WTC11 (cell line): ENCODE measurements around the gene FAM227A. TPM values are rescaled to one million over a fixed set of nuclear protein-coding genes. Genes with fewer than 3 reads are reported as not detected.

Experiments used
- E2F1 ChIP-seq: sonication (generic); formaldehyde crosslinking; IDR thresholded peaks from 2 replicates; pipeline ENCODE4 v1.8.0; 2022; ENCODE audit warnings: mild to moderate bottlenecking, missing genetic modification reagents
- E2F4 ChIP-seq: sonication (generic); formaldehyde crosslinking; IDR thresholded peaks from 2 replicates; pipeline ENCODE4 v1.8.1; 2022; ENCODE audit warnings: low read depth, mild to moderate bottlenecking, moderate library complexity, missing genetic modification reagents, borderline replicate concordance
- ELF4 ChIP-seq: sonication (generic); formaldehyde crosslinking; IDR thresholded peaks from 2 replicates; pipeline ENCODE4 v1.8.1; 2022; ENCODE audit warnings: low read depth, mild to moderate bottlenecking, moderate library complexity, missing genetic modification reagents
- GRHL2 ChIP-seq: fragments of 250-450 bp; sonication (Bioruptor Pico); IDR thresholded peaks from 2 replicates; pipeline ENCODE4 v1.8.0; 2022; ENCODE audit warnings: mild to moderate bottlenecking, moderate library complexity; ENCODE audit not compliant: insufficient replicate concordance, severe bottlenecking
- GTF2I ChIP-seq: fragments of 250-450 bp; sonication (Bioruptor Pico); conservative IDR thresholded peaks from 2 replicates; pipeline ENCODE4 v1.4.0; 2021; ENCODE audit warnings: mild to moderate bottlenecking
- IRF1 ChIP-seq: sonication (generic); formaldehyde crosslinking; IDR thresholded peaks from 2 replicates; pipeline ENCODE4 v1.8.0; 2023; ENCODE audit warnings: missing genetic modification reagents
- JAZF1 ChIP-seq: fragments of 250-450 bp; sonication (Bioruptor Pico); IDR thresholded peaks from 2 replicates; pipeline ENCODE4 v1.9.0; 2021; ENCODE audit warnings: moderate library complexity, mild to moderate bottlenecking, inconsistent platforms
- MYBL2 ChIP-seq: sonication (generic); formaldehyde crosslinking; IDR thresholded peaks from 2 replicates; pipeline ENCODE4 v1.8.1; 2023; ENCODE audit warnings: mild to moderate bottlenecking, moderate library complexity, missing genetic modification reagents
- NFYB ChIP-seq: sonication (generic); formaldehyde crosslinking; conservative IDR thresholded peaks from 2 replicates; pipeline ENCODE4 v1.8.0; 2022; ENCODE audit warnings: low read depth, missing genetic modification reagents
- NR1H2 ChIP-seq: sonication (generic); formaldehyde crosslinking; IDR thresholded peaks from 2 replicates; pipeline ENCODE4 v1.9.0; 2021; ENCODE audit warnings: mild to moderate bottlenecking, moderate library complexity, missing genetic modification reagents
- NR3C1 ChIP-seq: sonication (generic); formaldehyde crosslinking; conservative IDR thresholded peaks from 2 replicates; pipeline ENCODE4 v1.8.1; 2023; ENCODE audit warnings: low read depth, mild to moderate bottlenecking, missing genetic modification reagents
- OVOL2 ChIP-seq: fragments of 250-450 bp; sonication (Bioruptor Pico); IDR thresholded peaks from 2 replicates; pipeline ENCODE4 v1.9.0; 2021; ENCODE audit warnings: mild to moderate bottlenecking, borderline replicate concordance
- PRDM15 ChIP-seq: sonication (generic); formaldehyde crosslinking; IDR thresholded peaks from 2 replicates; pipeline ENCODE4 v1.8.0; 2022; ENCODE audit warnings: missing genetic modification reagents
- PREB ChIP-seq: sonication (generic); formaldehyde crosslinking; IDR thresholded peaks from 2 replicates; pipeline ENCODE4 v1.8.1; 2022; ENCODE audit warnings: mild to moderate bottlenecking, missing genetic modification reagents, moderate library complexity, borderline replicate concordance
- RELA ChIP-seq: sonication (generic); formaldehyde crosslinking; IDR thresholded peaks from 2 replicates; pipeline ENCODE4 v1.8.1; 2022; ENCODE audit warnings: missing genetic modification reagents, mild to moderate bottlenecking, borderline replicate concordance
- ZNF396 ChIP-seq: fragments of 250-450 bp; sonication (Bioruptor Pico); IDR thresholded peaks from 2 replicates; pipeline ENCODE4 v1.8.0; 2021; ENCODE audit warnings: mild to moderate bottlenecking, moderate library complexity, borderline replicate concordance
- ZNF512 ChIP-seq: sonication (generic); formaldehyde crosslinking; IDR thresholded peaks from 2 replicates; pipeline ENCODE4 v1.8.1; 2022; ENCODE audit warnings: missing genetic modification reagents, borderline replicate concordance
- total RNA-seq: library from RNA; stranded (reverse); gene quantifications from 3 replicates; pipeline ENCODE4 v1.2.3, GENCODE V29; 2021
- TF ChIP-seq, protein P1 (sequence below): sonication (generic); formaldehyde crosslinking; IDR thresholded peaks from 2 replicates; pipeline ENCODE4 v1.8.0; 2023; ENCODE audit warnings: missing genetic modification reagents, mild to moderate bottlenecking, borderline replicate concordance
- TF ChIP-seq, protein P2 (sequence below): fragments of 250-450 bp; sonication (Bioruptor Pico); IDR thresholded peaks from 2 replicates; pipeline ENCODE4 v1.8.0; 2021; ENCODE audit warnings: mild to moderate bottlenecking
- TF ChIP-seq, protein P3 (sequence below): sonication (generic); formaldehyde crosslinking; IDR thresholded peaks from 2 replicates; pipeline ENCODE4 v1.8.0; 2022; ENCODE audit warnings: mild to moderate bottlenecking, missing genetic modification reagents

FAM227A gene
- total RNA-seq, 1 experiment from 2014 or later: 3.8 TPM

DNA sequence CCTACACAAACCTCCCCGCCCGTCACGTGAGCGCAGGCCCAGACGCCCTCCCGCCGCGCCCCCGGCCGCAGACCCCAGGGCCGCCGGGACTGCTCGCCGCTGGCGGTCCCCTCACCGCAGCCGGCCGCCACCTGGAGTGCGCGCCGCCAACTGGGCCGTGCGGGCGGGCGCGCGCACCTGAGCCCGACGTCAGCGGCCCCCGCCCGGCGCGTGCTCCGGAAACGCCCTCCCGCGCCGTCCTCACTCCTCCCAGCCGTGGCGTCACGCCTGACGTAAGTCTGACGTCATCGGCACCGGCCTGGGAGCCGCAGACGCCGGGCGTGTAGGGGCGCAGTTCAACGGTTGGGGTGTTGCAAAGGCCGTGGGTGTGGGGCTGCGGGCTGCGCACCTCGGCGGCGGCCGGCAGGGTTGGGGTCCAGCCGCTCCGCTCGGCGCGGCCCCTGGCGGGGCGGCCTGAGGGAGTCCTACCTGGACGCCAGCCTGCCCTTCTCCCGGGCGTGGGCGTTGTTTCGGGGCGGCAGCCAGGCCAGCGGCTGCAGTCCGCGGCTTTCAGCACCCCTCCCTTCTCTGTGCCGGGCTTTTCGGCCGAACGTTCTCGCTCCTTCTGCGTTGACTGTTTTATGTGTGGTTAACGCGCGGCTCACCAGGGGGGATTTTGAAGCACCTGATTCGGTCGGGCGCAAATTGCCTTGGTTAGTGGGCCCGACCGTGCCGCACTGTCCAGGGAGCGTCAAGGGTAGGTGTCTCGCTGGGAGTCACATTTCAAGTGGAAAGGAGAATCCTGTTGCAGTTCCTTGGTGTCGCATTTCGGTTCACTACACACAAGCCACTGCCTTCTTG, 44.8 kb upstream of the FAM227A start, which contains the start of gene JOSD1 (continued):
- TF ChIP-seq, protein P1, sequence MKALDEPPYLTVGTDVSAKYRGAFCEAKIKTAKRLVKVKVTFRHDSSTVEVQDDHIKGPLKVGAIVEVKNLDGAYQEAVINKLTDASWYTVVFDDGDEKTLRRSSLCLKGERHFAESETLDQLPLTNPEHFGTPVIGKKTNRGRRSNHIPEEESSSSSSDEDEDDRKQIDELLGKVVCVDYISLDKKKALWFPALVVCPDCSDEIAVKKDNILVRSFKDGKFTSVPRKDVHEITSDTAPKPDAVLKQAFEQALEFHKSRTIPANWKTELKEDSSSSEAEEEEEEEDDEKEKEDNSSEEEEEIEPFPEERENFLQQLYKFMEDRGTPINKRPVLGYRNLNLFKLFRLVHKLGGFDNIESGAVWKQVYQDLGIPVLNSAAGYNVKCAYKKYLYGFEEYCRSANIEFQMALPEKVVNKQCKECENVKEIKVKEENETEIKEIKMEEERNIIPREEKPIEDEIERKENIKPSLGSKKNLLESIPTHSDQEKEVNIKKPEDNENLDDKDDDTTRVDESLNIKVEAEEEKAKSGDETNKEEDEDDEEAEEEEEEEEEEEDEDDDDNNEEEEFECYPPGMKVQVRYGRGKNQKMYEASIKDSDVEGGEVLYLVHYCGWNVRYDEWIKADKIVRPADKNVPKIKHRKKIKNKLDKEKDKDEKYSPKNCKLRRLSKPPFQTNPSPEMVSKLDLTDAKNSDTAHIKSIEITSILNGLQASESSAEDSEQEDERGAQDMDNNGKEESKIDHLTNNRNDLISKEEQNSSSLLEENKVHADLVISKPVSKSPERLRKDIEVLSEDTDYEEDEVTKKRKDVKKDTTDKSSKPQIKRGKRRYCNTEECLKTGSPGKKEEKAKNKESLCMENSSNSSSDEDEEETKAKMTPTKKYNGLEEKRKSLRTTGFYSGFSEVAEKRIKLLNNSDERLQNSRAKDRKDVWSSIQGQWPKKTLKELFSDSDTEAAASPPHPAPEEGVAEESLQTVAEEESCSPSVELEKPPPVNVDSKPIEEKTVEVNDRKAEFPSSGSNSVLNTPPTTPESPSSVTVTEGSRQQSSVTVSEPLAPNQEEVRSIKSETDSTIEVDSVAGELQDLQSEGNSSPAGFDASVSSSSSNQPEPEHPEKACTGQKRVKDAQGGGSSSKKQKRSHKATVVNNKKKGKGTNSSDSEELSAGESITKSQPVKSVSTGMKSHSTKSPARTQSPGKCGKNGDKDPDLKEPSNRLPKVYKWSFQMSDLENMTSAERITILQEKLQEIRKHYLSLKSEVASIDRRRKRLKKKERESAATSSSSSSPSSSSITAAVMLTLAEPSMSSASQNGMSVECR (CRISPR knock-in tag): peak; percentile 22; the same call in 1 of the 2 replicates
- TF ChIP-seq PREB (CRISPR knock-in tag): no peak
- TF ChIP-seq NR1H2 (CRISPR knock-in tag): no peak
- no peak for TF ChIP-seq GTF2I (CRISPR knock-in tag)
- no peak for TF ChIP-seq IRF1 (CRISPR knock-in tag)
- no peak for TF ChIP-seq ZNF512 (CRISPR knock-in tag)
- peak; percentile 92 for TF ChIP-seq MYBL2 (CRISPR knock-in tag)
- TF ChIP-seq, protein P2, sequence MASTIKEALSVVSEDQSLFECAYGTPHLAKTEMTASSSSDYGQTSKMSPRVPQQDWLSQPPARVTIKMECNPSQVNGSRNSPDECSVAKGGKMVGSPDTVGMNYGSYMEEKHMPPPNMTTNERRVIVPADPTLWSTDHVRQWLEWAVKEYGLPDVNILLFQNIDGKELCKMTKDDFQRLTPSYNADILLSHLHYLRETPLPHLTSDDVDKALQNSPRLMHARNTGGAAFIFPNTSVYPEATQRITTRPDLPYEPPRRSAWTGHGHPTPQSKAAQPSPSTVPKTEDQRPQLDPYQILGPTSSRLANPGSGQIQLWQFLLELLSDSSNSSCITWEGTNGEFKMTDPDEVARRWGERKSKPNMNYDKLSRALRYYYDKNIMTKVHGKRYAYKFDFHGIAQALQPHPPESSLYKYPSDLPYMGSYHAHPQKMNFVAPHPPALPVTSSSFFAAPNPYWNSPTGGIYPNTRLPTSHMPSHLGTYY (CRISPR knock-in tag): no peak
- TF ChIP-seq ZNF396 (CRISPR knock-in tag): no peak
- no peak for TF ChIP-seq JAZF1 (CRISPR knock-in tag)
- TF ChIP-seq E2F1 (CRISPR knock-in tag): no peak
- 0 out of 2 replicates have a peak, but pooled peaks have one; percentile 26 for TF ChIP-seq NFYB (CRISPR knock-in tag)
- no peak for TF ChIP-seq OVOL2 (CRISPR knock-in tag)
- TF ChIP-seq RELA (CRISPR knock-in tag): no peak
- TF ChIP-seq PRDM15 (CRISPR knock-in tag): no peak
- TF ChIP-seq E2F4: no peak; the same call in 1 of the 2 replicates
- no peak for TF ChIP-seq GRHL2 (CRISPR knock-in tag)
- TF ChIP-seq NR3C1: no peak; the same call in 1 of the 2 replicates
- TF ChIP-seq ELF4: peak; percentile 27; the same call in 1 of the 2 replicates
- TF ChIP-seq, protein P3, sequence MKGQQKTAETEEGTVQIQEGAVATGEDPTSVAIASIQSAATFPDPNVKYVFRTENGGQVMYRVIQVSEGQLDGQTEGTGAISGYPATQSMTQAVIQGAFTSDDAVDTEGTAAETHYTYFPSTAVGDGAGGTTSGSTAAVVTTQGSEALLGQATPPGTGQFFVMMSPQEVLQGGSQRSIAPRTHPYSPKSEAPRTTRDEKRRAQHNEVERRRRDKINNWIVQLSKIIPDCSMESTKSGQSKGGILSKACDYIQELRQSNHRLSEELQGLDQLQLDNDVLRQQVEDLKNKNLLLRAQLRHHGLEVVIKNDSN (CRISPR knock-in tag): no peak; the same call in 1 of the 2 replicates
